ENCODE measurements around the gene SYNE4.

Gene SYNE4

DNA sequence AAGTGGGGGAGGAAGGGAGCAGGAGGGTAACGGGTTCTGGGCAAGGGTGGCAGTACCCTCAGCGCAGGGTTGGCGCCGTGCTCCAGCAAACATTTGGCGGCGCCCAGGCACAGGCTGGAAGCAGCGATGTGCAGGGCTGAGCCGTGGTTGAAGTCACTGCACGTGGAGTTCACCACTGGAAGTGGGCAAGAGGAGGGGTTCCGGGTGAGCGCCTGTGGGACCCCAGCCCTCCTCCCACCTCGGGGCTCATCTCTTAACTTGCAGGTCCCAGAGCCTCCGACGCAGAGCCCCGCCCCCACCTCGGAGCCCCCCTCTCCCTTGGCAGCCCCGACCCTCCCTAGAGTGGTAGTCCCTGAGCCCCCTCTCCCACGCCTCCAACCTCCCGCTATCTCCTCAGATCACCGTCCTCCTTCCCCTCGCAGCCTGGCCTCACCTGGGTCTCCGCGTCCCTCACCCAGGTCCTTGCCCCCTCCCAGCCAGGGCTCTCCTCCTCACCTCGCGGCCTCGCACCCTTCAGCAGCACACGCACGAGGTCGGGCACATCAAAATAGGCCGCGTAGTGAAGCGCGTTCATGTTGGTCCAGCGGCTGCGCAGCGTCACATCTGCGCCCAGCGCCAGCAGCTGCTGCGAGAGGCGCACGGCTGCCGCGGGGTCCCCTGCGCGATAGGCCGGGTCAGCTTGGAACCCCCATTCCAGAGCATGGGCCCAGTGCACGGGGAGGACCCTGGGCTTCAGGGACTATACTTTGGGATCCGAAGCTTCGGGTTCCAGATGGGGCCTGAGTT, 17.7 kb upstream of the SYNE4 start:
- in situ Hi-C loops (cut with MboI; ENCODE audit: low sequenced_read_pairs) = no loop called here

DNA sequence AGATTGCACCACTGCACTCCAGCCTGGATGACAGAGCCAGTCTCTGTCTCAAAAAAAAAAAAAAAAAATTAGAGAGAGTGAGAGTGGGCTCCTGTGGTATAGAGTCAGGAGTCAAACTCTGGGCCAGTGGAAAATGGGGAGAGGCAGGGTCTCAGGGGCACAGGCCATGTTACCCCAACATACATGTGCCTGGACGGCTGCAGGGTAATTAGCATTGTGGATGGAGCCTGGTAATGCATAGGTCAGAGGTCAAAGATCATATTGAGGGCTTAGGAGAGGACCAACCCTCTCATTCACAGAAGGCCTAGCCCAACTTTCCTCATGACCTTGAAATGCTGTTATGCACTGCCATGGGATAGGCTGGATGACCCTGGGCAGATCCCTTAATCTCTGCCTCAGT, 16.9 kb upstream of the SYNE4 start:
- in situ Hi-C loops (cut with MboI; ENCODE audit: low sequenced_read_pairs) = no loop called here

DNA sequence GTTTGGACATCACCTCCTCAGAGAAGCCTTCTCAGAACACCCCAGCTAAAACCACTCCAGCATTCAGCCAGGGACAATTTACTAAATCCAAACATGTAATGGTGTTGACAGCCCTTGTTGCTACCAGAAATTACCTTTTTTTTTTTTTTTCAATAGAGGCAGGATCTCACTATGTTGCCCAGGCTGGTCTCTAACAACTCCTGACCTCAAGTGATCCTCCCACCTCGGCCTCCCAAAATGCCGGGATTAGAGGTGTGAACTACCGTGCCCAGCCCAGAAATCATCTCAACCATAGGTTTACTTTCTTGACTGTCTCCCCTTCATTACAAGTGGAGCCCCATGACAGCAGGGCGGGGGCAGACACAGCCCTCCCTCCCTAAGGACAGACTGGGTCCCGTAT, 14.8 kb upstream of the SYNE4 start:
- in situ Hi-C loops (cut with MboI; ENCODE audit: low sequenced_read_pairs) = no loop called here

DNA sequence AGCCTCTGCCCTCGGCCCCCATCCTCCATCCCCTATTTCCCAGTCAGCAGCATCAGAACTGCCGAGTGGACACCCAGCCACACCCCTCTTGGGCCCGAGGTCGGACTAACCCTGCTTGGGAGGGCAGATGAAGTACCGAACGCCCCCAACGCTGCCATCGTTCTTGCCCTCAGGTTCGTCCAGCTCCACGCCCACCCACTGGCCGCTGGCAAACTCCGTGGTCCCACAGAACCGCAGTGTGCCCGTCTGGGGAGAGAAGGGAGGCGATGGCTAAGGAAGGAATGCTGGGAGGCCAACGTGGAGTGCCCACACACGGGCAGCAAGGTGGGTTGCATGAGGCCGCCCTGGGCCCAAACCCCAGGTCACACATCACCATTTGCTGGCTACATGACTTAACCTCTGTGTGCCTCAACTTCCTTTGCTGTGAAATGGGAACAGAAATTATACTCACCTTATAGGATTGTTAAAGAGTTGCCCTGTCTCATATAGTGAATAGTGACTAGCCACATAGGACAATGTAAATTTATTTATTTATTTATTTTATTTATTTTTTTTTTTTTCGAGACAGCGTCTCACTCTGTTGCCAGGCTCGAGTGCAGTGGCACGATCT, 10.6 kb upstream of the SYNE4 start:
- in situ Hi-C loops (cut with MboI; ENCODE audit: low sequenced_read_pairs) = no loop called here

DNA sequence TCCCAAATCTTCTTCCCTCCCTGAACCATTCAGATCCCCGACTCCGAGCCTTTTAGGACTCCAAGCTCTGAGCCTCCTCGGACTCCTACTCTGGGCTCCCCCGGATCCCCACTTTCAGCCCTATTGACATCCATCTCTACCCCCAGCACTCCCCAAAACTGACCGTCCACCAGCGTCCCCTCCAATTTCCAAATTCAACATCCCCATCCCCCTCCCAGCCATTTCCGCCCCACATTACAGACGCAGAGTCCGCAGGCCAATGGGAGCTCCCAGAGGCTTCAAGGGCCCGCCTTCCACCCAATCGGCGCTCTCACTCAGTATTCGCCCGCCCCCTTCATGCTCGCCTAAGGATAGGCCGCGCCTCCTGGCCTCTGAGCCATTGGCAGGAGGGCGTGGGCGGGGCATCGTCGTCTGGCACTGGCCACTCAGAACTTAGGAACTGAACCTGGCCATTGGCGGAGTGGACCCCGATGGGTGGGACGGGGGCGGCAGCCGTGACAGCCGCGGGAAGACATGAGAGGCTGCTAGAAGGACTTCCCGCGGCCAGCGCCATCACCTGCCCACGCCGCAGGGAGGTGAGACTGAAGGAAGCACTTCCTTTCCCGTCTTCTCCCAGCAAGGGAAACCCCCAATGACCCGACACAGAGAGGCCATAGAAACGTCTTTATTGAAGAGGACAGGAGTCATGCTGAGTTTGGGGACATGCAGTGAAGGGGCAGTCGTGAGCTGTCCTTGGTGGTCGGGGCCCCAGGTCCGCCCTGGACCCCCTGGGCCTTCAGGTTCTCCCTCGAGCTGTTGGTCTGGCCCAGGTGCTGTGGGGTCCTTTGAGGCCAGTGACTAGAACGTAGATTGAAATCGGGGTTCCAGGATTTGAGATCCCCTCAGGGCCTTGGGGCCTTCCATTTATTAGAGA, 5.7 kb upstream of the SYNE4 start, which contains the start of gene ALKBH6:
TSS of gene ALKBH6 (minus strand) at position 202 of the 913 bp plus-strand sequence. CDS start 816 bp downstream, outside the sequence.
- in situ Hi-C loops (cut with MboI; ENCODE audit: low sequenced_read_pairs) = no loop called here

DNA sequence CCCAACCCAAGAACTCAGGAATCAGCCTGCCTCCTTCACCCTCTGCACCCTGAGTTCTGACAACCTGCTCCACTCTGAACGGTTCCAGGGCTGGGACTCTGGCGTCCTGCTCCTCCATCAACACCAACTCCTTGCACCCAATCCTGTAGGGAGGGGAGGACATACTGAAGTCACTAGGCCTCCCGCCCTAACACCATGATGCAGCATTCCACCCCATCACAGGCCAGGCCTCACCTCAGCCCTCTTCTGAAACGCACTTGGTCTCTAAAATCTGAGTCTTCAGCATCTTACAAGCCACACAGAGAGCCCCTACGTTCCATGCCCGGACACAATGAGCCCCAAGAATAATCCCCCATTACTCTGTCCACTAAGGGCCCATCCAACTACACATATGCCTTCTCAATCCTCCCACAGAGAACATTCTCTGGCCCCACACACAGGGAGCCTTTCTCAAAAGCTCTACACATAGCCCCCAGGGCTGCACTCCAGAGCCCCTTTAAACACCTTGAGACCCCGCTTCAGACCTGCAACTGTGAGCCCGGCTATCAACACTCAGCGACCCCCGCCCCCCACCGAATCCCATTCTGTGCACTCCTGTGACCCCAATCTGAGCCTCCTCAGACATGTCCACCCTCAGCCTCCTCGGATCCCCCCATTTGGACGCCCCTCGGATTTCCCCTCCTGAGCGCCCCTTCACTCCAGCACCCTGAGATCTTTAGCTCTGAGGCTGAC, 4.8 kb upstream of the SYNE4 start:
- in situ Hi-C loops (cut with MboI; ENCODE audit: low sequenced_read_pairs) = no loop called here

DNA sequence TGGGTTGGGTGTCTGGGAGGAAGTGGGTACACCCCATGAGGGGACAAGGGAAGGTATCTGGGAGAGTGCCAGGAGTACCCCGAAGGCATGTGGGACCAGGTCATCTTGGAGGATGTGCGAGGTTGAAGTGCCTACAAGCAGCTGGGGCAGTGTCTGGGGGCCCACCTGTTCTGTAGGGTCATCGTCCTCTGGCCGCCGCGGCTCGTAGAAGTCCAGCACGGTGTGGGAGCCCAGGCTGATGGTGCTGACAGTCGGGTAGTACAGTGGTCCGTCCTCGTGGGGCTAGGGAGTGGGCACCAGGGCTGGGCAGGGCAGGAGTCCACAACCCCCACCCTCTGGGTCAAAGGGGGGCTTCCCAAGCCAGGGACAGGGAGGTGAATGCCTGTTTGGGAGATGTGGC, 1.8 kb upstream of the SYNE4 start:
- in situ Hi-C loops (cut with MboI; ENCODE audit: low sequenced_read_pairs) = no loop called here

DNA sequence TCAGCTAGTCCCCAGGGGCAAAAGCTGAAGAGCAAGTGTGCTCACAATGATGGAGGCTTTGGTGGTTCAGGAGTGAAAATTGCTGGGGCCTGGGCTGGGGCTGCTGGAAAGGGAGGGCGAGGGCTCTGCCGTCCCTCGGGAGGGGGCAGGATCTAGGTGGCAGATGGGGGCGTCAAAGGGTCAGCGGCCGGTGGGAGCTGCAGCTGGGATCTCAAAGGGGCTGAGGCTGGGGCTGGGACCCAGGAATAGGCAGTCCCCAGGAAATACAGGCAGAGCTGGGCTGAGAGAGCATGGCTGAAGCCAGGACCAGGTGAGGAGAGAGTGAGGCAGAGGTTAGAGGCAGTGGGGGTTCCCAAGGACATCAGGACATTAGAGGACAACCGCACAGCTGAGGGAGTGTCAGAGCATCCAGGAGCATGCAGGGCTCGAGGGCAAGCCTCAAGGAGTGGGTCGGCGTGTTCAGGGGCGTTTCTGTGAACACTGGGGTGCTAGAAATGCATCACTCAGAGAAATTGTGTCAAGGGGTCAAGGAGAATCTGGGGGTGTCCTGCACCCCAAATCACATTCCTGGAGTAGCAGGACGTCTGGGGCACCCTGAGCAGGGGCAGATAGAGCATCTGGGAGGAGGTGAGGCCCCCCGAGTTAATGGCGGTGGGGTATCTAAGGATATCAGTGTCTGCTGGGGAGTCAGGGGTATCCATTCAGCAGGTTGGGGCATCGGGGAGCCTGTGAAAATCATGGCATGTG, 1.2 kb upstream of the SYNE4 start:
- in situ Hi-C loops (cut with MboI; ENCODE audit: low sequenced_read_pairs) = no loop called here

DNA sequence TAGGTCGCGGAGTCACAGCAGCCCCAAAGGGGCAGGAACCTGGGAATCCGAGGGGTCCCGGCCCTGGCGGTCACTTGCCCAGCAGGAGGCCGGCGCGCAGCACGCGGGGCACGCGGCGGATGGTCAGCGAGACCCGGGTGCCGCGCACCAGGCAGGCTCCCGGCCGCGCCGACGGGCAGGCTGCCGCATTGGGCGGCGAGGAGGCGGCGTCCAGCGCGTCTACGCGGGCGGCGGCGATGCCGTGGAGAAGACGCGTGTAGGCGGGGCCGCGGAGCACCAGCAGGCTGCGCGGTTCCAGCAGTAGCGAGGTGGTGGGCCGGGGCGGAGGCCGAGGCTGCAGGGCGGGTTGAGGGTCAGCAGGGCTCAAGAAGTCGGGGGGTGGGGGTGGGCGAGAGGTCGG, 607 bp upstream of the SYNE4 start:
- in situ Hi-C loops (cut with MboI; ENCODE audit: low sequenced_read_pairs) = no loop called here

DNA sequence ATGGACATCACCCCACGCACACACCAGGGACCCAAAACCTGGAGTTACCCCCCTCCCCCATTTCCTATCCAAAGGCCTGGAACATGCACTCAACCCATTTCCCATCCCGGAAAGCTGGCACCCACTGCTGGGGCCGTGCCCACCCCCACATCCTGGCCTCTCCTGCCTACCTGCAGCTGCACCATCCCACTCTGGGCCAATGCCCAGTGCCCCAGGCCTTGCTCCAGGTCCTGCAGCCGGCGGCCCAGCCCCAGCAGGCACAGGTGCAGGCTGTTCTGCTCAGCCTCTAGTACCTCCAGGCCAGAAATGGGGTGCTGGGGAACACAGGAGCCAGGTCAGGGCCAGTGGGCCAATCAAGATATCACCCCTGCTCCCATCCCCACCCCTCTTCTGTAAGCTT, 1.7 kb downstream of the SYNE4 start:
- in situ Hi-C loops (cut with MboI; ENCODE audit: low sequenced_read_pairs) = no loop called here

DNA sequence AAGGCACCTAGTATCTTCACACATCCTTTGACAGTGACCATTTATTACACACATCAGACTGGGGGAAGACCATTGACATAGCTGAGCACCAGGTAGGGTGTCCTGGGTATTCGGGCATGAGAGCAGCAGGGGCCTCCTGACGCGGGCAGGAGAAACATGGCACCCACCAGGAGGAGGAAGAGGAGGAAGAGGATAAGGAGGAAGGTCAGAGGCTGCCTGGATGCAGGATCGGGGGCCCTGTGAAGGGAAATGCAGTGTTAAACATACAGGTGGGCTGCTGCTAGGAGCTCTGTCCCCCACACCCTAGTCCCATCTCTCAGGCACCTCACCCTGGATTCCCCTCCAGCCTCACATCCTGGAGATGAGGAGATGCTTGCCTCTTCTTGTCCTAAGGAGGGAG, 5.3 kb downstream of the SYNE4 start:
- in situ Hi-C loops (cut with MboI; ENCODE audit: low sequenced_read_pairs) = no loop called here

DNA sequence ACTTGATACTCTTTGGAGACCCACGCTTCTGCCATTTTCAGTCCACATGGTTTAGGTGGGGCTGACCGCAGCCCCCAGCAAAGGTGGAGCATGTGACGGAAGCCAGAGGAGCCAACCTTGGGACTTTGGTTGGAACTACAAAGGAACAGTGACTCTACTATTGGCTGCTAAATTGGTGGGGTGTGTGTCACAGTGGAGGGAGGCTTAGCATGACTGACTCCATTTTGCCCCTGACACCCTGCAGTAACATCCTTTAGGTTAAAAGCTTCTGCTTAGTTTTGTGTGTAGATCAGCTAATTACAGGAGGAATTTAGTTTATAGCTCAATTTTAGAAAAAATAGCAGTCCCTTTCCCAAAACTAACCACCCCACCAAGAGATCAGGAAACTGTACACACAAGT, 7.0 kb downstream of the SYNE4 start:
- in situ Hi-C loops (cut with MboI; ENCODE audit: low sequenced_read_pairs) = no loop called here

DNA sequence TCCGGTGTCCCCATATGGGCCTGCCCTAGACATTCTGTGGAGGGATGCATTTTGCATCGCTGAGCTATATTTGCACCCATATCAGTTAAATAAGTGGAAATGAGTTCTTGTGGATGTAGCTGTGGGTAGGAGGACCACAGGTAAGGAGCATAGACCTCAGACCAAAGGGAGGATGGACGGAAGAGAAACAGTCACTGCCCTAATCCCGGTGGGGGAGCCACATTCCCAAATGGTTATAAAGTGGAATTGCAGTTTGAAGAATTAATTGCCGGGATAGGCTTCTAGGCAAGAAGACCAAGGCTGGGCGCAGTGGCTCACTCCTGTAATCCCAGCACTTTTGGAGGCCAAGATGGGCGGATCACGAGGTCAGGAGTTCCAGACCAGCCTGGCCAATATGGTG, 11.8 kb downstream of the SYNE4 start:
- in situ Hi-C loops (cut with MboI; ENCODE audit: low sequenced_read_pairs) = no loop called here

DNA sequence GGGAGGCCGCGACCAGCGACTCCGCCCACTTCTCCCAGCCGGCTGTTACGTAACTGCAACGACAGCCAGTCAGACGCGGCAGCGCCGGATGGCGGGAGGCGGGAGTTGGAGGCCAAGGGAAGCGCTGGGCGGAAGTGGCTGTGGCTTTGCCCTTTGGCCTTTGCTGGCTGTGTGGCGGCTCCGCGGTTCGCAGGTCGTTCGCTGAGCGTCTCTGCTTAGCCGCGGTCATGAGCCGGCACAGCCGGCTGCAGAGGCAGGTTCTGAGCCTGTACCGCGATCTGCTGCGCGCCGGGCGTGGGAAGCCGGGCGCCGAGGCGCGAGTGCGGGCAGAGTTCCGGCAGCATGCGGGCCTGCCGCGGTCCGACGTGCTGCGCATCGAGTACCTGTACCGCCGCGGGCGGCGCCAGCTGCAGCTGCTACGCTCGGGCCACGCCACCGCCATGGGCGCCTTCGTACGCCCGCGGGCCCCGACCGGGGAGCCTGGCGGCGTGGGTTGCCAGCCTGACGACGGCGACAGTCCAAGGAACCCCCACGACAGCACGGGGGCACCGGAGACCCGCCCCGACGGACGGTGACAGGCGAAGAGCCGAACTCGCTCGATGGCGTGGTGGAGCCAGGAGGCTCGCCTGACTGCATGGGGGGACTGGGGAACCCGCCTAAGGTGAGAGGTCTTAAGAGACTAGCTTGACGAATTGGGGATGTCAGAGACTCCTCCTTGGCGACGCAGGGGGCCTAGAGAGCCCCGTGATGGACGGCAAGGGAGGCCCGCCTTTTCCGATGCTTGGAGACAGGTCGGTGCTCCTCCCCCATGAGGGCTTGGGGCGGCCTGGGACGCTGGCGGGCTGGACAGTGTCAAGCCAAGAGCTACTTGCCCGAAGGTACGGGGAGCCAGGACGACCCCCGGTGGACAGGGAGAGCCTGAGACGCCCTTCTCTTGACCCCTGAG, 13.3 kb downstream of the SYNE4 start, which contains the start of gene SDHAF1:
TSS of gene SDHAF1 (plus strand) at position 141 of the 946 bp plus-strand sequence. CDS start at position 228, 87 bp downstream.
- in situ Hi-C loops (cut with MboI; ENCODE audit: low sequenced_read_pairs) = no loop called here

DNA sequence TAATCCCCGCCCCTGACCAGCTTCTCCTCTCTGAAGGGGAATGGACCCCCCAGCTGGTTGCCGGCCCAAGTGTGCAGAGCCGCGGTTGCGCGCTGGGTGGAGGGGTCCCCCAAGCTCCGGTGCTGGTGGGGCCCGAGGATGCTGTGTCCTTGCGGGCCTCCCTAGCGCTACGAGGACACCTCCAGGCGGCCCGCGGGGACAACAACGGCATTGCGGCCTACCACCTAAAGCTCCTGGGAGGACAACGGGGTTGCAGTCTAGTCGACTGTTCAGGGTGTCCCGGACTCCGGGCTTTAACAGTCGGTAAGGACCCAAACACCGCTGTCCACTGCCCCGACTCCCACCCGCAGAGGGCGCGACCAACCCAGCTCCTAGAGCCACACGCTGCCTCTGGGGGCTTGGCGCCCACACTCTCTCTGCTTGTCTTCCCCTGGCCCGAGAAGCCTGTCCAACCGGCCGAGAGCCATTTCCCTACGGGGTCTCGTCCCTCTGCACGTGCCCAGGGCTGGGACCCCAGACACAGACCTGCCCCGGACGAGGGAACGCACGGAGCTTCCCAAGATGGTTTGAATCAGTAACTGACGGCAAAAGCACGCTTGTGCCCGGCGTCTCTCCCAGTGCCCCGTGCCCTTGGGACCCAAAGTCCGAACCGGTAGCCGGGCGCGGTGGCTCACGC, 14.6 kb downstream of the SYNE4 start:
- in situ Hi-C loops (cut with MboI; ENCODE audit: low sequenced_read_pairs) = no loop called here

DNA sequence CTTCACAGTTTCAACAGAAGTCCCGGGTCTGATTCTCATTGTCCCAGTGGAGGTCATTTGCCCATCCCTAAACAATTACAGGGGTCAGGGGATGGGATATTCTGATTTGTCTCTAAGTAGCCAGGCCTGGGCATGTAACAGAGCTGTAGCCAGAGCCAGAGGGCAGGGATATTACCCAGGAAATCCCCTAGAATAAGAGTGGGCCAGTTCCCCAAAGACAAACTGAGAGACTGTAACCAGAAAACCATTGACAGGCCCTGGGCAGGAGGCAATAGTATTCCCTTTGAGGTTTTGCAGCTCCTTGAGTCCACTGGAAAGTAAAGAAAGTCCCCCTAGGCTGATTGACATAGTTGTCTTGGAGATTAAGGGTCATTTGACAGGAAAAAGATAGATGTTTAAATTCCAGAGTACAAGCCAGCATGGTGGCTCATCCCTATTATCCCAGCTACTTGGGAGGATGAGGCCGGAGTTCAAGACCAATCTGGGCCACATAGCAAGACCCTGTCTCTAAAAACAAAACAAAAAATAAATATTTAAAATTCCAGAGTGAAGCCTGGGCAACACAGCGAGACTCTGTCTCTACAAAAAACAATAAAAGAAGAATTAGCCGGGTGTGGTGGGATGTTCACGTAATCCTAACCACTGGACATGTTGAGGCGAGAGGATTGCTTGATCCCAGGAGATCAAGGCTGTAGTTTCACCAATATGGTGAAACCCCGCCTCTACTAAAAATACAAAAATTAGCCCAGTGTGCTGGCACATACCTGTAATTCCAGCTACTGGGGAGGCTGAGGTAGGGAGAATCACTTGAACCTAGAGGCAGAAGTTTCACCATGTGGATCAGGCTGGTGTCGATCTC, 15.5 kb downstream of the SYNE4 start:
- in situ Hi-C loops (cut with MboI; ENCODE audit: low sequenced_read_pairs) = no loop called here

DNA sequence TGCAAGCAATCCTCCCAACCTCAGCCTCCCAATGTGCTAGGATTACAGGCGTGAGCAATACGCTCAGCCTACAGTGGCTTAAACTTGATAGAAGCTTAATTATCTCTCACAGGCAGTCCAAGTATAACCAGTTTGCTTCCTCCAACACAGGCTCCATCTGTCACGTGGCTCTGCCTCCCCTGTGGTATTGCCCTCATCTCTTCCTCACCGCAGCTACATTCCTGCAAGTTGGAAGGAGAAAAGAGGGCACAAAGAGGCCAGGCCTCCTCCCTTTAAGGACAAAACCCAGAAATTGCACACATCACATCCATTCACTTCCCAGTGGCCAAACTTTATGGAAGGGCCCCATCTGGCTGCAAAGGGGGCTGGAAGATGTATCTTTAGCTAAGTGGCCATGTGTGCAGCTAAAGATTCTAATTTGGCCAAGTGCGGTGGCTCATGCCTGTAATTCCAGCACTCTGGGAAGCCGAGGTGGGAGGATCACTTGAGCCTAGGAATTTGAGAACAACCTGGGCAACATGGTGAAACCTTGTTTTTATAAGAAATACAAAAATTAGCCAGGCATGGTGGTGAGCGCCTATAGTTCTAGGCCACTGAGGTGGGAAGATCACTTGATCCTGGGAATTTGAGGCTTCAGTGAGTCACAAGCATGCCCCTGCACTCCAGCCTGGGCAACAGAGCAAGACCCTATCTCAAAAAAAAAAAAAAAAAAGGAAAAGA, 16.7 kb downstream of the SYNE4 start:
- in situ Hi-C loops (cut with MboI; ENCODE audit: low sequenced_read_pairs) = no loop called here
